Prostate gland (tissue), 2 donors: Measurements from ENCODE around the gene DKKL1. TPM values are rescaled to one million over a fixed set of nuclear protein-coding genes. Genes with fewer than 3 reads are reported as not detected.

Source experiments
- DNase-seq: peaks from one replicate; pipeline ENCODE4 v3.0.0-alpha.2; 2019; ENCODE audit warnings: low spot score
- H3K27ac ChIP-seq, 2 donors: fragments of 200-600 bp; sonication (generic); 2 replicates each; pipeline ENCODE4 v1.5.1; 2017 to 2019
- H3K27me3 ChIP-seq: fragments of 200-600 bp; sonication (generic); replicated peaks from 2 replicates; pipeline ENCODE4 v1.5.1; 2019; ENCODE audit not compliant: insufficient read depth
- H3K36me3 ChIP-seq, 2 donors: fragments of 200-600 bp; sonication (generic); 1 replicate in 1 of 2; 2 replicates in 1 of 2; pipeline versions ENCODE4 v1.5.1 to v1.8.1; 2017 to 2019
- H3K4me1 ChIP-seq: fragments of 200-600 bp; sonication (generic); replicated peaks from 2 replicates; pipeline ENCODE4 v1.5.1; 2019
- H3K4me3 ChIP-seq, 2 donors: fragments of 200-600 bp; sonication (generic); 2 replicates each; pipeline ENCODE4 v1.5.1; 2017 to 2019
- H3K9me3 ChIP-seq: fragments of 200-600 bp; sonication (generic); 2 replicates; pipeline ENCODE4 v1.5.1; 2017
- POLR2A ChIP-seq: fragments of 450-650 bp; IDR thresholded peaks from one replicate; pipeline ENCODE4 v1.6.1; 2016; ENCODE audit warnings: antibody characterized with exemption, mild to moderate bottlenecking
- POLR2AphosphoS5 ChIP-seq: sonication (generic); formaldehyde crosslinking; IDR thresholded peaks from one replicate; pipeline ENCODE4 v1.6.1; 2017; ENCODE audit warnings: antibody characterized with exemption
- WGBS: methylation state at CpG from one replicate; pipeline ENCODE4 v1.1.5; 2018; 5-methylcytosine and 5-hydroxymethylcytosine counted together
- intact Hi-C: fragments of 100-400 bp; cut with DNase I; formaldehyde crosslinking; loops from one replicate; pipeline ENCODE4 v1.14.2; 2022
- total RNA-seq, 2 donors: library from RNA; depleted of rRNA; stranded (reverse); fragments of >200 nt; gene quantifications; one replicate each; pipeline ENCODE4 v1.1.0, GENCODE V29; 2016
- TF ChIP-seq, protein P1 (sequence below), 4 experiments: fragments of 200-600 bp in 2 of 4; fragments of 450-650 bp in 2 of 4; sonication (generic) in 2 of 4; IDR thresholded peaks; 1 replicate in 3 of 4; 2 replicates in 1 of 4; pipeline ENCODE4 v1.5.1; 2016 to 2019; ENCODE audit warnings: antibody characterized with exemption in 4 of 4, mild to moderate bottlenecking in 2 of 4, moderate library complexity in 2 of 4

Gene DKKL1
- total RNA-seq, 2 donors from 2014 or later, result 1.0 to 17.8 TPM

DNA sequence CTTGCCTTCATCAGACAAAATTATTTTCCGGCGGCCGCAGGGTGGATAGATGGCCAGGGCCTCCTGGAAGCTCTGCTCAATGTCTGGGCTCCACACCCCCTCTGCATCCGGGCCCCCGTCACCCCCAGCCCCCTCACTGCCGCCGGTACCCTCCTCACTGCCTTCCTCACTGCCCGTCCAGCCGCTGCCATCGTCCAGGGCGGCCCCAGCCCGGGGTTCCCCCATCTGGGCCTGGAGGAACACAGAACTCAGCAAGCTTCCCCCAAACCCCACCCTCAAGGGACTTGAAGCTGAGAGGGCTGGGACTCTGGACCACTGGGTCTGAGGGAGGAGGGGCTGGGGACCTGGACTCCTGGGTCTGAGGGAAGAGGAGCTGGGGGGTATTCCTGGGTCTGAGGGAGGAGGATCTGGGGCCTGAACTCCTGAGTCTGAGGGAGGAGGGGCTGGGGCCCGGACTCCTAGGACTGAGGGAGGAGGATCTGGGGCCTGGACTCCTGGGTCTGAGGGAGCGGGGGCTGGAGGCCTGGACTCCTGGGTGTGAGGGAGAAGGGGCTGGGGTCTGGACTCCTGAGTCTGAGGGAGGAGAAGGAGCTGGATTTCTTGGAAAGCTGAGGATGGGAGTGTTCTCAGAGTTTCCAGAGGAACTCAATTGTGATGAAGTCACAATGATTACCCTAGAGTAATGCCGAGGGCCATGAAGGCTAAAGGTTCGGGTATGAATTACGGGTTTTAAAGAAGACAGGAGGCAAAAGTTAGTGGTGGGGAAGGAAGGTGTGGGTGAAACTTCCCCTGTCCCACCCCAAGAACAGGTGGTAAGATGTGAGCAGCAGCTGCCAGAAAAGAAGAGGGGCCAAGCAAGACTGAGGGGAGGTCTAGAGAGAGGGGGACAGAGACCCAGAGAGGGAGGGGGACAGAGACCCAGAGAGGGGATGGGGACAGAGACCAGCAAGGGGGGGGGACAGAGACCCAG, 3.5 kb upstream of the DKKL1 start:
- Histone ChIP-seq H3K36me3 (peaks cover 0 to 4% of the 10 kb centered on the region in 2 donors), H3K27ac (peak overlapping the region in 1 of 2 donors; percentile 88), H3K9me3 (no peaks in the 10 kb centered on the region), H3K4me3 (no peak overlapping the region), H3K27me3 (no peaks in the 10 kb centered on the region), H3K4me1 (no peaks in the 10 kb centered on the region)
- no peak for DNase-seq
- intact Hi-C loops, result no loop called here
- 78% methylated on average over 17 of the region's 17 CpGs for WGBS
- TF ChIP-seq, protein P1, sequence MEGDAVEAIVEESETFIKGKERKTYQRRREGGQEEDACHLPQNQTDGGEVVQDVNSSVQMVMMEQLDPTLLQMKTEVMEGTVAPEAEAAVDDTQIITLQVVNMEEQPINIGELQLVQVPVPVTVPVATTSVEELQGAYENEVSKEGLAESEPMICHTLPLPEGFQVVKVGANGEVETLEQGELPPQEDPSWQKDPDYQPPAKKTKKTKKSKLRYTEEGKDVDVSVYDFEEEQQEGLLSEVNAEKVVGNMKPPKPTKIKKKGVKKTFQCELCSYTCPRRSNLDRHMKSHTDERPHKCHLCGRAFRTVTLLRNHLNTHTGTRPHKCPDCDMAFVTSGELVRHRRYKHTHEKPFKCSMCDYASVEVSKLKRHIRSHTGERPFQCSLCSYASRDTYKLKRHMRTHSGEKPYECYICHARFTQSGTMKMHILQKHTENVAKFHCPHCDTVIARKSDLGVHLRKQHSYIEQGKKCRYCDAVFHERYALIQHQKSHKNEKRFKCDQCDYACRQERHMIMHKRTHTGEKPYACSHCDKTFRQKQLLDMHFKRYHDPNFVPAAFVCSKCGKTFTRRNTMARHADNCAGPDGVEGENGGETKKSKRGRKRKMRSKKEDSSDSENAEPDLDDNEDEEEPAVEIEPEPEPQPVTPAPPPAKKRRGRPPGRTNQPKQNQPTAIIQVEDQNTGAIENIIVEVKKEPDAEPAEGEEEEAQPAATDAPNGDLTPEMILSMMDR (IDR thresholded peaks at IDR 0.05), result no peak
- TF ChIP-seq POLR2A, result no peak
- TF ChIP-seq POLR2AphosphoS5, result no peak

DNA sequence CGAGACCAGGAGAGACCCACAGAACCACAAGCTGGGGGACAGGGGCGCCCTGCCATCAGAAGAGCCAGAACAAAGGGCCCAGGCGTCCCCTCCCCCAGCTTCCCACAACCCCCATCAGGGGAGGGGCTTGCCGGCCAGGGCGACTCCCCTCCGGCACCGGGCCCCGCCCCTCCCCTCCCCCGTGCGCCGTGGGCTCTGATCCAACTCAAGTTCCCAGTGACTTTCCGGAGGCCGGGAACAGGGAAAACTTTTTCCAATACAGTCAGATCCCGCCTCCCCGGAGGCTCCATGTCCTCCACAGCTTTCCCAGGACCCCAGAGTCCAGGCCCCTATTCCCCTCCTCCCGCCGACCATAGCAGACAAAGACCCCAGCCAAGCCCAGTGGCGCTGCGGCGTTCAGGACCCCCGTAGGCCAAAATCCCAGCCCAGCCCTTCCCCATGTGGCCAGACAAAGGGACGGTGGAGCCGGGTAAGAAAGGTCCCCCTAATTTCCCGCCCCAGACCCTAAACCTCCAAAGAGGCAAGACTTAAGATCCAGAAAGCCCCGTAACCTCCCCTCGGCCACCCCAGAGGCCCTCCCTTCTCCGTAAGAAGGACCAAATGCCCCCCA, 2.1 kb upstream of the DKKL1 start:
- peak overlapping the region; percentile 88 to 90 for H3K27ac ChIP-seq
- H3K4me3 ChIP-seq, result peak overlapping the region; percentile 66
- intact Hi-C loops, result no loop called here
- H3K36me3 ChIP-seq, result no peaks in the 10 kb centered on the region
- H3K9me3 ChIP-seq, result no peaks in the 10 kb centered on the region
- DNase-seq, result peak; percentile 63
- no peaks in the 10 kb centered on the region for H3K4me1 ChIP-seq
- 2% methylated on average over 26 of the region's 27 CpGs for WGBS
- TF ChIP-seq POLR2AphosphoS5, result peak; percentile 71
- peak; percentile 29 for TF ChIP-seq POLR2A
- TF ChIP-seq, protein P1 (IDR thresholded peaks at IDR 0.05), result no peak
- no peaks in the 10 kb centered on the region for H3K27me3 ChIP-seq

DNA sequence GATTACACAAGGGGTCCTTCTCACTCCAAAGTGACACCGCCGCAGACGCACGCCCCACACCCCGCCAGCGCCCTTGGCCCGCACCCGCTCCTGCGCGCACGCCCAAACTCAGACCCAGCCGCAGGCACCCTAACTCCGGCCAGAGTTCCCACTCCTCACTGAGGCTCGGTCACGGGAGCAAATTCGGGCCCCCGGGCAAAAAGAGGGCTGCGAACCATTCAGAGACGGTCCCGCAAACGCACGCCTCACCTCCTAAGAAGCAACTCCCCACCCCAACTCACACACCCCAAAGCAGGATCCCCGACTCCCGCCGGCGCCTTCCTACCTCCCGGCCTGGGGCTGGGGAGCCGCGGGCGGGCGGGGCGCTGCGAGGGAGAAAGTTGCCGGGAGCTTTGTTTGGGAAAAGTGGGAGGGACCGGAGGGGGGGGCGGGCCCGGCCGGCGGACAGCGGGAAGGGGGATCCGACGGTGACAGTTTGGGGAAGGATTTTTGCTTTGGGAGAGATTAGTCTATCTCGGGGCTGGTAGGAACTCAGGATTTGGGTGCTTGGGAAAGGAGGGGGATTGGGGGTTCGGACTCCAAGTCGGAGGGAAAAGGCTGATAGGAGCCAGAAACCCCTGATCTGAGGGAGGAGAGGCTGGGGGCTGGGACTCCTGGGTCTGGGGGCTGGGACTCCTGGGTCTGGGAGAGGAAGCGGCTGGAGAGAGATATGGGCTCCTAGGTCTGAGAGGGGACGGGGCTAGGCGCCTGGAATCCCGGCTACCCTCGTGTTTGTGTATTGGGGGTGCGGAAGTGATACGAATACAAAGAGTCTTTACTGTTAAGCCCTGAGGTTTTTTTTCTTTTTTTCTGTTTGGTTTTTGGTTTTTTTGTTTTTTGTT, 1.4 kb upstream of the DKKL1 start, which contains the start of gene TEAD2:
TEAD2 (minus strand) TSS at position 369 of the 881 bp plus-strand sequence. CDS start 2,341 bp downstream, outside the sequence.
- intact Hi-C loops, result no loop called here
- Histone ChIP-seq H3K27ac (peak within 1 kb of the TSS; percentile 88 to 90), H3K4me1 (no peaks in the 10 kb centered on the region), H3K9me3 (no peaks in the 10 kb centered on the region), H3K27me3 (no peaks in the 10 kb centered on the region), H3K4me3 (peak within 1 kb of the TSS; percentile 66), H3K36me3 (no peaks in the 10 kb centered on the region)
- DNase-seq, result peak; percentile 55
- WGBS, result 1% methylated on average over 52 of the region's 52 CpGs
- TF ChIP-seq POLR2A (peak; percentile 65), POLR2AphosphoS5 (peak; percentile 61)
- TF ChIP-seq, protein P1 (IDR thresholded peaks at IDR 0.05), result no peak

DNA sequence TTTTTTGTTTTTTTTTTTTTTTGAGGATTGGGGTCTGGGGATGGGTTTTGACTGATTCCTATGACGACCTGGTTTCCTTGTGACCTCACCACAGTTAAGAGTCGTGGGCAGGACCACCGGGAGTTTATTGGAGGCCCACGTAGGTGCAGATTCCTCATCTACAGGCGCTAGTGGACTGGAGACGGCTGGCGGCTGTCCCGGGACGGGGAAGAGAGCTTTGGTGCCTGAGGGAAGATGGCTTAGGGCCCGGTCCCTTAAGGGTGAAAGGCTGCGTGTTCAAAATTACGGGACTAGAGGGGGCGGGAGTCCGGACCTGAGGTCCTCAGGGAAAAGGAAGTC, 779 bp upstream of the DKKL1 start:
- H3K9me3 ChIP-seq, result no peaks in the 10 kb centered on the region
- H3K4me1 ChIP-seq, result no peaks in the 10 kb centered on the region
- no peaks in the 10 kb centered on the region for H3K27me3 ChIP-seq
- peak overlapping the region; percentile 88 to 90 for H3K27ac ChIP-seq
- H3K36me3 ChIP-seq, result no peaks in the 10 kb centered on the region
- DNase-seq, result peak; percentile 19
- intact Hi-C loops, result no loop called here
- peak overlapping the region; percentile 16 to 66 for H3K4me3 ChIP-seq
- WGBS, result under 1% methylated on average over 14 of the region's 14 CpGs
- TF ChIP-seq POLR2A (no peak), POLR2AphosphoS5 (no peak)
- TF ChIP-seq, protein P1 (IDR thresholded peaks at IDR 0.05), result no peak
